Cardiac septum (tissue), 1 donor: ENCODE data around the gene LRSAM1. TPM values are rescaled to one million over a fixed set of nuclear protein-coding genes. Genes with fewer than 3 reads are reported as not detected.

Source experiments
- DNase-seq: peaks from one replicate; pipeline ENCODE4 v3.0.0-alpha.2; 2020; ENCODE audit warnings: low spot score
- intact Hi-C: fragments of 100-400 bp; cut with DNase I; formaldehyde crosslinking; loops from one replicate; pipeline ENCODE4 v1.14.0; 2022
- total RNA-seq: library from RNA; stranded (reverse); fragmentation: NEBNext Ultra II Directional; extraction: Animal tissue kit (Norgen Biotek cat#: 25700); gene quantifications from one replicate; pipeline ENCODE4 v1.2.1, GENCODE V29; 2021
- donor health status: DM: no; HTN: no; CAD: no.

The LRSAM1 gene
- total RNA-seq, 1 donor from 2014 or later = 24.4 TPM

GRCh38 chr9:127491516-127491915 lies 40.2 kb downstream of the LRSAM1 start:
- intact Hi-C loops = no loop called here
- no peak for DNase-seq

GRCh38 chr9:127492616-127493015 lies 41.3 kb downstream of the LRSAM1 start:
- intact Hi-C loops = no loop called here
- no peak for DNase-seq

DNA sequence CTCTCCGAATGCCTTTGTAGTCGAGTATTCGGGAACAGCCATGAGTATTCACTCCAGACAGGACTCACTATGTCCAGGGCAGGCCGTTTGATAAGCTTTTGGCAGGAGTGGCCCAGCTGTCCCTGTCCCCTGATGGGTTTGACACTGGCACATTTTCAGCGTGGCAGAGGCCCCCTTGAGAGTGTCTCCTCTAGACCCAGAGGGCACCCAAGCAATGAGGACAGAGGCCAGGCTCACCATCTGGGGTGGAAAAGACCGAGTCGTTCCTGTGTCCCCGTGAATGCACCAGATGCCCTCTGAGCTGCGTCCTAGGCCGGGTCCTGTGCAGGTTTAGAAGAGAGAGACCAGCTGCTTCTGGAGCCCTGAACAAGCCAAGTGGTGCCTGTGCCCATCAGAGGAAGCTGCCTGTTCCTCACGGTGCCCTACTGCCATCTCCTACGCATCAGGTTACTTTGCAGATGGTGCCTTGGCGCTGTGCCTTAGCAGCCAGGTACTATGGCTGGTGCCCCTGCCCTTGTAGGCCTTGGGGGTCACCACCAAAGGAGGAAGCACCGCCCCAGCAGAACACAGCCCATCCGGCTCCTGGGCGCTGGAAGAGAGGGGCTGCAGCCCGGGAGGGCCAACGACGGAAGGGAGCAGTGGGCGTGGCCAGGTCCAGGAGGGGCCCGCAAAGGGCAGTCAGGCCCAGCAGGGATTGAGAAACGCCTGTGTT lies 42.4 kb downstream of the LRSAM1 start:
- intact Hi-C loops = no loop called here
- no peak for DNase-seq

- intact Hi-C loops = no loop called here
- DNase-seq = no peak
Measured at GRCh38 chr9:127494304-127494702, 43.0 kb downstream of the LRSAM1 start.

DNA sequence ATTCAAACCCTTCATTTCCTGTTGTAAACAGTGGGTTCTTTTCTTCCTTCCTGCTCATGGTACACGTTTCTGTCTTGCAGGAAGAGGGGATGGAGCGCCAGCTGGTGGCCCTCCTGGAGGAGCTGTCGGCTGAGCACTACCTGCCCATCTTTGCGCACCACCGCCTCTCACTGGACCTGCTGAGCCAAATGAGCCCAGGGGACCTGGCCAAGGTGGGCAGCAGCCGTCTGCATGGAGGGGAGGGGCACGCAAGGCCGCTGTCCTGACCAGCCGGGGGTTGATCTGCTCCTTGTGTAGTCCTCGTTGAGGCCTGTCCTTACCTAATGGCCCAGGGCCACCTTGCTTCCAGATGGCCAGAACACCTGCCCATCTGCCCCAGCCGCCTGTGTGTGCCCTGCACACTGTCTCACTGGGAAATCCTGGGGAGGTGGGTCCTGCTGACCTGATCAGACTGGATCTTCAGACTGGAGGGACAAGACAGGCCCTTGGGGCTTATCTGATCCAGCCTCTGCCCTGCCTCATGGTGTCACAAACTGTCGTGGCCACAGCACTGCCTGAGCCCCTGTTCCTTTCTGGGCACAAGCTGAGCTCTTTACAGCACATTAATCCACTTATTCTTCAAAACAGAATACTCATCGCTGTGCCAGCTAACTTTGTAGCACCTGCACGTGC lies 44.7 kb downstream of the LRSAM1 start:
- intact Hi-C loops = no loop called here
- no peak for DNase-seq

- peak; percentile 54 for DNase-seq
- intact Hi-C loops = no loop called here
Measured at GRCh38 chr9:127496974-127497373, 45.7 kb downstream of the LRSAM1 start.

DNA sequence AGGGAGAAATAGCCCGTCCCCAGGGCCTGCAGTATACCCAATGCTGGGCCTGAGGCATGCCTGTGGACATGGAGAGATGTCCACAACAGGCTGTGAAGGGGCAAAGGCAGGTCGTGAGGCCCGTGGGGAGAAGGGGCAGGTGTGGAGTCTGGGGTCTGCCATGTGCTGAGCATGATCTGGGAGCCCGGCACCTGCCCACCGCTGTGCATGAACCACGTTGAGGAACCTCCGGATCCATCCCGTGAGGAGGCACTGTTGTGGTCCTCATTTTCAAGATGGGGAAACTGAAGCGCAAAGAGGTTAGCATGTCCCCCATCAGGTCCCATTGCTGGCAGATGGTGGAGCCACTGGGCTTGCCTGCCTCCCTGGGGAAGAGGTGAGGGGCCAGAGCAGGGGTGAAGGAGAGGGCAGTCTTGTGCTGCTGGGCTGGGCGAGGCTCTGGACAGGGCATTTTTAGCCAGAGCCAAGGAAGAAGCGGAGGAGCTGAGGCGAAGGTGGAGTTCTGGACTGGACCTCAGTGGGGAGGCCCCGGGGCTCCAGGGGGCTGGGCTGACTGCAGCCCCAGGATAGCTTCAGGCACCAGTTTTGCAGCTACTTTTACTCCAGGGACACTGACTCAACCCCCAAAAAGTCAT lies 46.5 kb downstream of the LRSAM1 start:
- intact Hi-C loops = no loop called here
- peak; percentile 70 for DNase-seq

DNA sequence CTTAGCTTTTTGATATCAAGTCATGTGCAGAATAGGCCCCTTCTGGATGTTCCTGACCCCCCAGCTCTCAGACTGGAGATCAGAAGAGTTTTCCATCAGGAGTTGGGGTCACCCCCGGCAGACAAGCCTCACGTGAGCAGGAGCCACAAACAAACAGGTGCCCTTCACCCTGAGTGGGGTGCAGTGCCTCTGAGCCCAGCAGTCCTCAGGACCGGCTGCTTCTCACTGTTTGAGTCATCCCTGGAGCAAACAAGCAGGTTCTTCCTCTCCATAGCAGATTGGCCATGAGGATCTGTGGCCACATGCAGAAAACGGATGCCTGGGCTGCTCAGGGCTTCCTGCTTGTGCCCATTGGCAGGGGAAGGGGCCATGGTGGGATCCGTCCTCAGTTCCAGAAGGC lies 47.0 kb downstream of the LRSAM1 start:
- intact Hi-C loops = no loop called here
- DNase-seq = peak; percentile 59

DNA sequence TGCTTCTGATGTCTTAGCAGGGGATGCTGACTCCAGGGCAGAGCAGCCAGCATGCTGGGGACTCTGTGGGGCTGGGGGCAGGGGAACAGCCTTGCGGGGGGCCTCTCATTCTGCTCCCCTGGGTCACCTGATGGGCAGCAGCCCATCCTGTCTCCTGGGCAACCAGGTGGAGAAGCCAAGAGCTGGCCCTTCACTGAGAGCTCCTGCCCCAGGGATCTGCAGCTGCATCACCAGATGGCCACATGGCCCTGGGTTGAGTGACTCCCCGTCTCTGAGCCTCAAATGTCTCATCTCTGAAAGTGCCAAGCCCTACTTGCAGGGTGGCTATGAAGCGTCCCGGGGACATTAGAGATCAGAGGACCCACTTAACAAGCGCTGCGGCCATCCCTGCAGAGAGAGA lies 49.1 kb downstream of the LRSAM1 start:
- intact Hi-C loops = no loop called here
- no peak for DNase-seq

GRCh38 chr9:127500862-127501261 lies 49.6 kb downstream of the LRSAM1 start:
- intact Hi-C loops = no loop called here
- no peak for DNase-seq

DNA sequence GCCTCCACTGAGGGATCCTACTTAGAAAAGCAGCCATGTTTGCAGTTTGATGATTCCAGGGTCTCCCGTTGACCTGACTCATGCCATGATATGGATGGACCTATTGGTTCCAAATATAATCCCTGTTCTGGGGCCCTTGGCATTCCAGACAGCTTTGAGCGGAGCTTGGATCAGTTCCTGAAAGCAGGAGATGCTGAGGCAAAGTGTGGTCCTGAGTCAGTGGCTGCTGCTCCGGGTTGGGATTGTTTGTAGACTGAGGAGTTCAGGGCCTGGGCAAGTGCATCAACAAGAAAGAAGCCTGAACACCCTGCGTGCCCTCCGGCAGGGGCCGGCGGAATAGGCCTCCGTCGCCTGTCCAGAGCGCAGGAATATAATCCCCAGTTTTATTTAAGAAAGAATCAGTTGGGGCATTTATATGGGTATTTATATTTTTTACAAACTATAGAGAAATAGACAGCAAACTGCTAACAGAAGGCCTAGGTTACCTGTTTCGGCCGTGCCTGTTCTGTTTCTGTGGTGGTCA lies 50.6 kb downstream of the LRSAM1 start:
- no peak for DNase-seq
- intact Hi-C loops = loop anchor here (2.0 kb wide), 1 partner anchor 421 kb away; no protein-coding TSS in a partner anchor

DNA sequence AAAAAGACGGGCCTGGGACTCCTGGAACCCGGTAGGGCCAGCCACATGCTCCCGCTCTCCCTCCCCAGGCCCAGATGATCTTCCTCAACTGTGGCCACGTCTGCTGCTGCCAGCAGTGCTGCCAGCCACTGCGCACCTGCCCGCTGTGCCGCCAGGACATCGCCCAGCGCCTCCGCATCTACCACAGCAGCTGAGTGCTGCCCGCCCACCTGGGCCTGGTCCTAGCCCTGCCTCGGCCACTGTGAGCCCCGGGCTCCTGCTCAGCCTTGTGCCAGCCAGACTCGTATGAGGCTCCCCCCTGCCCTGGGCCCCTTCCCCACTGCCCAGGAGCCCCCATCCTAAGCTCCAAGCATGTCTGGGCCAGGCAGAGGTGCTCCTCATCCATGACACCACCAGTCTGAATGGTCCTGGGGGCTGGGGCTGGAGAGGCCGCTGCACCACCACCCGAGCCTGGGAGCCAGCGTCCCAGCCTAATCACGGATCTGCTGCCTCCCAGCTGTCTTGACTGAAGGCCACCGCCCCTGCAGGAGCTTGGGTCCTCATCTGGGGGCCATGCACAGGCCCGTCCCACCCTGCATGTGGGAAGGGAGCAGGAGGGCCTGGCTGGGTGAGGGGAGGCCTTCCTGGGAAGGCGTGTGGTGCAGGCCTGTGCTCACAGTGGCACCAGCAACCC lies 51.5 kb downstream of the LRSAM1 start:
- DNase-seq = no peak
- intact Hi-C loops = loop anchor here (2.0 kb wide), 1 partner anchor 420 kb away; no protein-coding TSS in a partner anchor

DNA sequence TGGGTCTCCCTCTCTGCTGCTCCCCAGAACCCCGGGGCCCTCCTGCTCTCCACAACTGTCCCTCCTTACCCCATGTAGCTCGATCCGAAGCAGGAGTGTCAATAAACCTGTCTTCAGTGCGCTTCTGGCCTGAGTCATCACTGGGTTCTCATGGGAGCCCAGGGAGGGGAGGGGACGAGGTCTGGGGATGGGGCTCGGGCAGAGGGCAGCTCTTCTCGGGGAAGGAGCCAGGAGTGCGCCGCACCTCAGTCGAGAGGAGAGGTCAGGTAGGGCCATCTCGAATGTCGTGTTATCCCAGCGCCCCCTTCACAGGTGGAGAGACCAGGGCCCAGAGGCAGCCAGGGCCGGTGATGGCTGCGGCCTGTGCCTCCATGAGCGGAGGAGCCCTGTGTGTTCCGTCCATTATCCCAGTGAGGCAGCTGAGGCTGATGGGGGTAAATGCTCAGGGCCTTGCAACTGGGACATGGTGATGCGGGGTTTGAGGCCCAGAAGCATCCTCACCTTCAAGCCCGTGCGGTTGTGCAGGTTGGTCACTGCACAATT lies 52.1 kb downstream of the LRSAM1 start:
- no peak for DNase-seq

DNA sequence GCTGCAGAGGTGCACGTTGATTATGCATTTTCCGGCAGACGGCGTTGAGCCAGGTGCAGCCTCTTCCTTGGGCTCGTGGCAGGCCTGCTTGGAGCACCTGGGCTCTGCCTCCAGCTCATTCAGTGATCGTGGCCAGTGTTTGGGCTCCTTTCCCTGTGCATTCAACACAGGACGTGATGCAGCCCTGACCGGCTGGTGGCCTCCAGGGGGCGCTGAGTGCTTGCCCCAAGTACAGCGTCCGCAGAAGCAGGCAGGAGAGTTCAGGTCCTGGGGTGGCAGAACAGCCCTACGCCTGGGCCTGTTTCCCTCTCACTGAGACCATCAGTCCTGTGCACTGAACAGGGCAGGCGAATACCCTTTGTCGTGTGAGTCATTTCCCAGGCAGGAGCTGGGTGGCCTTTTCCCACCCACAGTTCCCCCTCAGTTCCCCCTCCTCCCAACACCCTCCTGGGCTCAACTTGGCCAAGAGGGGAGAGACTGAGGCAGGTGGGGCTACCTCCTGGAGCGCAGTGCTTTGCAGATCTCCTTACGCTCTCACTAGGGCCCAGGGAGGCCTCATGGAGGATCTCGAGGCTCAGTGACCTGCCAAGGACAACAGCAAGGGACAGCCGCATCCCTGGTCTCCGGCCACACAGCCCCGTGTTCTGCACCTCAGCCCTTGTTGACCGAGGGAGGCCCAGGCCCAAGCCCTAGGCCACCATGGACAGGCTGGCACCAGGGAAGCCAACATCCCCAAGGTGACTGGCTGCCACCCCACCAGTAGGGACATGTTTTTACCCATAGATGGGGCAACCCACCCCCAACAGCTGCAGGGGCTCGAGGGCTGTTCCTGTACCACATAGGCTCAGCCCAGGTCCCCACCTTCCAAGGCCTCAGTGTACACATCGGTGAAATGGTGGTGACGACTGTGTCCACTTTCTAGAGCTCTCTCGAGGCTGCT lies 52.9 kb downstream of the LRSAM1 start:
- DNase-seq = peak; percentile 88
- intact Hi-C loops = loop anchor here (1.0 to 2.0 kb wide), 2 partner anchors 81 to 419 kb away; no protein-coding TSS in a partner anchor

More for the DNA sequence above, 52.1 kb downstream of the LRSAM1 start:
- intact Hi-C loops = loop anchor here (2.0 kb wide), 1 partner anchor 419 kb away; no protein-coding TSS in a partner anchor

DNA sequence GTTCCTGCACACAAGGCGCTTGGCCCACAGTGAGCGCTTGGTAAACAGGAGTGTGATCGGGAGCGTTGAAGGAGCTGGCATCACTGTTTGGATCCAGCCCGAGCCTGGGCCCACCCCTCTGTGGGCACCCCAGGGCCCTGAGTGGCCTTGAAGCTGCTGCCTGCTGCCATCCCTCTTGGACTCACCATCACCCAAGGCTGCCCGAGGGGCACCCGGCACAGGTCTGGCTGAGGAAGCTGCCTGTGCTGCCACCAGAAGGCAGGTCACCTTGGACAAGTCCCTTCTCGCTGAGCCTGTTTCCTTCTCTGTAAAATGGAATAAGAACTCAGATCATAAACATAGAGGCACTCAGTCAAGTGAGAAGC lies 53.6 kb downstream of the LRSAM1 start:
- intact Hi-C loops = loop anchor here (1.0 kb wide), 1 partner anchor 80 kb away; no protein-coding TSS in a partner anchor
- DNase-seq = no peak

DNA sequence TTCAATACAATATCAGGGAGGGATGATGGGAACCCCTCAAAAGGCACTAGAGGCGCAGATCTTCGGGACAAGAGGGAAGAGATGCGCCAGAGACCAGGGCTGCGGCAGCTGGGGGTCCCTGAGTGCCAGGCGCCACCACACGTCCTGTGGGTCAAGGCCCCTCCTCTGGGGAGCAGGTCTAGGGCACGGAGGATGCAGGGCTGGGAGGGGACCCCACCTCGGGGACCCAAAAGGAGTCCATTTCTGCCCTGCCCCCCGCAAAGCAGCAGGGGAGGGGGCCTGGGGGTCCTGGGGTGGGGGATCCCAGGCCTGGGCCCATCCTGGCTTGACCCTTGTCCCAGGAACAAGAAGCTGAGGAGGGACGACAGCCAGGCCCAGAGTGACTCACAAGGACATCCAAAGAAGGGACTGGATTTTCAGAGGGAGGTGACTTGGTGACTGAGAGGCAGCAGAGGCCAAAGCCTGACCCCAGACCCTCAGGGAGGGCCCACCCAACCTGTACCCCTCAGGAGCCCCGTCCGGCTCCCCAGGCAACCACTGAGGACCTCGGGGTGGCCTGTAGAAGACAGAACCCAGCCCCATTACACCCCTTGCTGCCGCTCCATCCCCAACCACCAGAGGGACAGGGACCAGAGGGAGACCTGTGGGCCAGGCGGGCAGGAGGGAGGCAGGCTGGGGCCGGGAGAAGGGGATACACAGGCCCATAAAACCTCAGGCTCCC lies 54.2 kb downstream of the LRSAM1 start:
- intact Hi-C loops = no loop called here
- DNase-seq = no peak

- no peak for DNase-seq
- intact Hi-C loops = no loop called here
Measured at GRCh38 chr9:127506117-127506813, 55.0 kb downstream of the LRSAM1 start.
